Smooth muscle cell (in vitro differentiated cells): ENCODE results near the gene BAZ1B. TPM values are rescaled to one million over a fixed set of nuclear protein-coding genes. Genes with fewer than 3 reads are reported as not detected.

Experiments
- DNase-seq: peaks from one replicate; lab custom pipeline; 2025; ENCODE audit not compliant: unreplicated experiment; lab: John Stamatoyannopoulos, UW
- H2AFZ ChIP-seq: fragments of 200-600 bp; sonication (generic); 2 replicates; pipeline ENCODE4 v1.6.0; 2016; ENCODE audit warnings: antibody characterized with exemption, low read depth, mild to moderate bottlenecking
- H3F3A ChIP-seq: fragments of 200-600 bp; sonication (generic); 2 replicates; pipeline ENCODE4 v1.6.0; 2017; ENCODE audit warnings: antibody characterized with exemption, low read depth
- H3K27ac ChIP-seq: fragments of 200-600 bp; sonication (generic); 2 replicates; pipeline ENCODE4 v1.5.1; 2016; ENCODE audit warnings: low read depth, mild to moderate bottlenecking
- H3K27me3 ChIP-seq: fragments of 200-600 bp; sonication (generic); 2 replicates; pipeline ENCODE4 v1.6.1; 2016; ENCODE audit warnings: low read depth, mild to moderate bottlenecking
- H3K36me3 ChIP-seq: fragments of 200-600 bp; sonication (generic); 2 replicates; pipeline ENCODE4 v1.5.1; 2016; ENCODE audit warnings: low read depth
- H3K4me1 ChIP-seq: fragments of 200-600 bp; sonication (generic); 2 replicates; pipeline ENCODE4 v1.5.1; 2016; ENCODE audit warnings: low read depth
- H3K4me2 ChIP-seq: fragments of 200-600 bp; sonication (generic); 2 replicates; pipeline ENCODE4 v1.6.0; 2016; ENCODE audit warnings: mild to moderate bottlenecking
- H3K4me3 ChIP-seq: fragments of 200-600 bp; sonication (generic); 2 replicates; pipeline ENCODE4 v1.5.1; 2016; ENCODE audit warnings: mild to moderate bottlenecking
- H3K79me2 ChIP-seq: fragments of 200-600 bp; sonication (generic); 2 replicates; pipeline ENCODE4 v1.6.0; 2016; ENCODE audit warnings: low read depth, mild to moderate bottlenecking
- H3K9ac ChIP-seq: fragments of 200-600 bp; sonication (generic); 2 replicates; pipeline ENCODE4 v1.6.0; 2016; ENCODE audit warnings: low read depth
- H3K9me3 ChIP-seq: fragments of 200-600 bp; sonication (generic); replicated peaks from 2 replicates; pipeline ENCODE4 v1.5.1; 2016; ENCODE audit warnings: low read depth
- H4K20me1 ChIP-seq: fragments of 200-600 bp; sonication (generic); 2 replicates; pipeline ENCODE4 v1.6.0; 2016; ENCODE audit warnings: low read depth
- WGBS: methylation state at CpG from one replicate; pipeline ENCODE4 v1.1.7; 2016; ENCODE audit warnings: low lambda C conversion rate; 5-methylcytosine and 5-hydroxymethylcytosine counted together
- polyA plus RNA-seq: library from polyadenylated mRNA; unstranded; fragments of >200 nt; fragmentation: Nextera tagmentation; extraction: Ambion mirVana; gene quantifications from 2 replicates; pipeline ENCODE4 v1.2.1, GENCODE V29; 2016
- total RNA-seq: library from RNA; depleted of rRNA; stranded (reverse); fragments of >200 nt; gene quantifications from 2 replicates; pipeline ENCODE4 v1.2.3, GENCODE V29; 2014
- TF ChIP-seq, protein P1 (sequence below): fragments of 200-600 bp; sonication (generic); IDR thresholded peaks from 2 replicates; pipeline ENCODE4 v1.5.1; 2017; ENCODE audit warnings: borderline replicate concordance, mild to moderate bottlenecking, antibody characterized with exemption; ENCODE audit not compliant: insufficient read depth, poor library complexity, severe bottlenecking

Gene BAZ1B
- total and polyA plus RNA-seq, 2 experiments from 2014 or later: 20.1 to 43.9 TPM

DNA sequence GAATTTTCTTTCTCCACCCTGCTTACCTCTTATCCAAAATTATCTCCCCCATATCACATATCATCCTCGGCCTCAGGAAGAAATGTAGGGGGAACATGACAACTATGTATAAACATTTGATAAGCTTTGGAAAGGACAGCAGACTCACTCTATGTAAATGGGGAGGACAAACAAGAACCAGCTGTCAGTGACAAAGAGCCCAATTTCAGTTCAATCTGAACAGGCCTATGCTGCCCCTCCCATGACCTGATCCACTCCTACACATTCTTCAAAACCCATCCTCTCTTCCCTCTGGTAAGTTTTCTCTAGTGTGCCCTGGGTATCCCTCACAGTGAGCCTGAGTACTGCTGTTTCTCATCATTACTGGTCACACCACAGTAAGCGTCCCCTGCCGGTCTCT, 67.7 kb downstream of the BAZ1B start:
- Histone ChIP-seq H4K20me1 (peaks cover 45% of the 10 kb centered on the region), H3K4me1 (no peaks in the 10 kb centered on the region), H3K9me3 (no peaks in the 10 kb centered on the region), H3K36me3 (peaks cover 28% of the 10 kb centered on the region), H2AFZ (no peak overlapping the region), H3K79me2 (peaks cover 6% of the 10 kb centered on the region), H3K4me3 (no peak overlapping the region), H3K9ac (no peak overlapping the region), H3K4me2 (no peak overlapping the region), H3F3A (peaks cover 7% of the 10 kb centered on the region), H3K27ac (no peak overlapping the region), H3K27me3 (no peaks in the 10 kb centered on the region)
- TF ChIP-seq, protein P1, sequence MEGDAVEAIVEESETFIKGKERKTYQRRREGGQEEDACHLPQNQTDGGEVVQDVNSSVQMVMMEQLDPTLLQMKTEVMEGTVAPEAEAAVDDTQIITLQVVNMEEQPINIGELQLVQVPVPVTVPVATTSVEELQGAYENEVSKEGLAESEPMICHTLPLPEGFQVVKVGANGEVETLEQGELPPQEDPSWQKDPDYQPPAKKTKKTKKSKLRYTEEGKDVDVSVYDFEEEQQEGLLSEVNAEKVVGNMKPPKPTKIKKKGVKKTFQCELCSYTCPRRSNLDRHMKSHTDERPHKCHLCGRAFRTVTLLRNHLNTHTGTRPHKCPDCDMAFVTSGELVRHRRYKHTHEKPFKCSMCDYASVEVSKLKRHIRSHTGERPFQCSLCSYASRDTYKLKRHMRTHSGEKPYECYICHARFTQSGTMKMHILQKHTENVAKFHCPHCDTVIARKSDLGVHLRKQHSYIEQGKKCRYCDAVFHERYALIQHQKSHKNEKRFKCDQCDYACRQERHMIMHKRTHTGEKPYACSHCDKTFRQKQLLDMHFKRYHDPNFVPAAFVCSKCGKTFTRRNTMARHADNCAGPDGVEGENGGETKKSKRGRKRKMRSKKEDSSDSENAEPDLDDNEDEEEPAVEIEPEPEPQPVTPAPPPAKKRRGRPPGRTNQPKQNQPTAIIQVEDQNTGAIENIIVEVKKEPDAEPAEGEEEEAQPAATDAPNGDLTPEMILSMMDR: no peak
- no peak for DNase-seq
- WGBS: 61% methylated on average over 3 of the region's 3 CpGs

DNA sequence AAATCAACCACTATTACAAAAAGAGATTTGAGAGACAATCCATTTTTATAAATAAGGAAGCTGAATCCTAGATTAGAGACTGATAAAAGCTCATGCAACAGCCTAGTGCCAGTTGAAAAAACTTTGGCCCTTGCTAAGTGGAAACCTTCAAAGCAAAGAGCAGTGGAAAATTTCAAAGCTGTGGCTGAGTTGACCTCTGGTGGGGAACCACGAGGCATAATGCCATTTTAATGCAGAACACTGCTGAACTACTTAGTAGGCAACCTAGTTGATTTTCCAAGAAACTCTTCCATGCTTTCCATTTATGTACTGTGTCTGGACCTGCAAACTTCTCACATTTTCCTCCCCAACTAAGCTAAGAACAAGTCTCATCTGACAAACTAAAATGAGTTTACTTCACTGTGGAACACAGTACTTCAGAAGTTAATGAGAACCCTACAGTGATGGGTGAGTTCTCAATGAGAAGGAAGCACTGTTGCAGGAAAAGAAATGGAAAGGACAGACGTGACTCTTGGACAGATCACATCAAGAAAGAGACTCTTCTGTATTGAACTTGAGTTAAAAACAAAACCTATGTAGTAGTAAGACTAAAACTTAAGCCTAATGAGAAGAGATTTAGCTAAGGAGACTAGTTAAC, 69.0 kb downstream of the BAZ1B start:
- 61% methylated on average over 2 of the region's 2 CpGs for WGBS
- peaks cover 22% of the 10 kb centered on the region for H3K36me3 ChIP-seq
- TF ChIP-seq, protein P1: no peak

DNA sequence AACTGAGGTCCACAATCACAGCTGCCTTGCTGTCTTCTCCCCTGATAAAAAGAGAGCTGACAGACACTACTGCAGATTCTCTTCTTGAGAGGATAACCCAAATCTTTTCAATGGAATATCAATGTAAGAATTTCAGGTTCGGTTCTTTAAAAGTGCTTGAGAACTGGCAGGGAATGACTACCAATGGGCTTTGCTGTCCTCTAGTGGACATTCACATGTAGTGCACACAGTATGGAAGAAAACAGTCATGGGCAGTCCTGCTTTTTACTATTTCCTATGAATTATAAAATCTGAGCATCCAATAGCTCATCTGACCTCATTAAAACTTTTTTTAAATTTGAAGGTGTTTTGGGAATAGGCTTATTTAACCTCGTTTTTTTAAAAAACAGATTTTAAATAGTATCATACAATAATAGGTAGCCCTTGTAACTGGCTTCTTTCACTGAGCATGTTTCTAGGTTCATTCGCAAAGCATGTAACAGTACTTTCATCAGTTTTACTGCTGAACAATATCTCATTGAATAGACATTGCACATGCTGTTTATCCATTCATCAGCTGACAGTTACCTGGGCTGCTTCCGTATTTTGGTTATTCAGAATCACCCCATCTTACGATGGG, 70.2 kb downstream of the BAZ1B start:
- H3K9ac ChIP-seq: no peak overlapping the region
- no peak overlapping the region for H2AFZ ChIP-seq
- no peaks in the 10 kb centered on the region for H3K4me1 ChIP-seq
- H3K4me2 ChIP-seq: no peak overlapping the region
- 70% methylated on average over 5 of the region's 5 CpGs for WGBS
- H3K4me3 ChIP-seq: no peak overlapping the region
- no peaks in the 10 kb centered on the region for H3K9me3 ChIP-seq
- TF ChIP-seq, protein P1: peak; percentile 98
- no peak overlapping the region for H3K27ac ChIP-seq
- peaks cover 47% of the 10 kb centered on the region for H4K20me1 ChIP-seq
- no peak for DNase-seq
- no peaks in the 10 kb centered on the region for H3K27me3 ChIP-seq
- peaks cover 7% of the 10 kb centered on the region for H3F3A ChIP-seq
- H3K36me3 ChIP-seq: peaks cover 13% of the 10 kb centered on the region
- peaks cover 6% of the 10 kb centered on the region for H3K79me2 ChIP-seq

More for the DNA sequence above, 69.0 kb downstream of the BAZ1B start:
- Histone ChIP-seq H3K27me3 (no peaks in the 10 kb centered on the region), H2AFZ (no peak overlapping the region), H3K27ac (peak overlapping the region; percentile 1), H3K9me3 (no peaks in the 10 kb centered on the region), H3K4me3 (no peak overlapping the region), H3K79me2 (peaks cover 6% of the 10 kb centered on the region), H3K9ac (no peak overlapping the region), H3K4me2 (no peak overlapping the region), H3K4me1 (no peaks in the 10 kb centered on the region), H3F3A (peaks cover 7% of the 10 kb centered on the region), H4K20me1 (peaks cover 45% of the 10 kb centered on the region)
- no peak for DNase-seq

DNA sequence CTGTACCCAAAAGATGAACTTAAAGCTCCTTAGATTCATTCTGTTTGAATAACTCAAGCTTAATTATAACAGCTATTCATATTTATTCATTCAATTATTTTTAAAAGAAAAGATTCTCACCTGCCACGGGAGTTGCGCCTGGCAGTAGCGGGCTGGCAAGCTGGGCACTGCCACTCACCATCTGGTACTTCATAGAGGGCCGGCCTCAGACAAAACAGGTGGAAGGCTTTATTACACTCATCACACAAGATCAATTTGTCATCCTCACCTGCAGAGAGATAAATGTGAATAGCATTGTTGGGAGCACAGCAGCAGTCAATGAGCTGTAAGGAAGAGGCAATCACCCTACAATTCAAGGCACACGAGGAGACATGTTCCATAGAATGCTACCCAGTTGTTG, 72.7 kb downstream of the BAZ1B start:
- no peak overlapping the region for H2AFZ ChIP-seq
- no peaks in the 10 kb centered on the region for H3K27me3 ChIP-seq
- no peaks in the 10 kb centered on the region for H3K9me3 ChIP-seq
- H3K79me2 ChIP-seq: peaks cover 6% of the 10 kb centered on the region
- peaks cover 56% of the 10 kb centered on the region for H4K20me1 ChIP-seq
- H3F3A ChIP-seq: peaks cover 7% of the 10 kb centered on the region
- H3K4me2 ChIP-seq: no peak overlapping the region
- no peak for DNase-seq
- WGBS: 97% methylated on average over 5 of the region's 5 CpGs
- peaks cover 14% of the 10 kb centered on the region for H3K36me3 ChIP-seq
- no peak overlapping the region for H3K9ac ChIP-seq
- H3K4me1 ChIP-seq: no peaks in the 10 kb centered on the region
- no peak overlapping the region for H3K27ac ChIP-seq
- TF ChIP-seq, protein P1: no peak
- no peak overlapping the region for H3K4me3 ChIP-seq
